NCI-H146 (cell line): ENCODE measurements around the gene METTL16.
"Not testable (repeated sequence)": the region's sequence is repeated elsewhere in the genome, so short reads cannot be mapped to it uniquely, and the experiment has no call there.

ENCODE experiments used
- DNase-seq: peaks from one replicate; lab custom pipeline; 2025; lab: John Stamatoyannopoulos, UW

The METTL16 gene

GRCh38 chr17:2502871-2503580 is 8.7 kb downstream of the METTL16 start:
- no peak for DNase-seq

GRCh38 chr17:2500446-2500845 is 11.2 kb downstream of the METTL16 start:
- no peak for DNase-seq

GRCh38 chr17:2489286-2489685 is 22.4 kb downstream of the METTL16 start:
- DNase-seq = not testable (repeated sequence)

- no peak for DNase-seq
Measured at GRCh38 chr17:2487306-2487705, 24.4 kb downstream of the METTL16 start.

GRCh38 chr17:2486709-2487108 is 25.0 kb downstream of the METTL16 start:
- not testable (repeated sequence) for DNase-seq

GRCh38 chr17:2485970-2486369 is 25.7 kb downstream of the METTL16 start:
- no peak for DNase-seq

GRCh38 chr17:2485543-2485942 is 26.1 kb downstream of the METTL16 start:
- no peak for DNase-seq

GRCh38 chr17:2484876-2485275 is 26.8 kb downstream of the METTL16 start:
- DNase-seq = peak; percentile 96

- no peak for DNase-seq
Measured at GRCh38 chr17:2483084-2483483, 28.6 kb downstream of the METTL16 start.

- DNase-seq = no peak
Measured at GRCh38 chr17:2482218-2482617, 29.5 kb downstream of the METTL16 start.

GRCh38 chr17:2481760-2482159 is 29.9 kb downstream of the METTL16 start:
- DNase-seq = no peak

GRCh38 chr17:2478458-2478857 is 33.2 kb downstream of the METTL16 start:
- DNase-seq = no peak

GRCh38 chr17:2475056-2475455 is 36.6 kb downstream of the METTL16 start:
- DNase-seq = no peak

GRCh38 chr17:2474371-2474770 is 37.3 kb downstream of the METTL16 start:
- DNase-seq = no peak

- DNase-seq = no peak
Measured at GRCh38 chr17:2468270-2468669, 43.4 kb downstream of the METTL16 start.

- DNase-seq = no peak
Measured at GRCh38 chr17:2466931-2467330, 44.8 kb downstream of the METTL16 start.

- DNase-seq = no peak
Measured at GRCh38 chr17:2462481-2462880, 49.2 kb downstream of the METTL16 start.

- DNase-seq = no peak
Measured at GRCh38 chr17:2459917-2460271, 51.8 kb downstream of the METTL16 start.

GRCh38 chr17:2457913-2458312 is 53.8 kb downstream of the METTL16 start:
- no peak for DNase-seq

- no peak for DNase-seq
Measured at GRCh38 chr17:2456475-2456874, 55.2 kb downstream of the METTL16 start.

- DNase-seq = no peak
Measured at GRCh38 chr17:2455956-2456355, 55.7 kb downstream of the METTL16 start.

- DNase-seq = no peak
Measured at GRCh38 chr17:2453866-2454265, 57.8 kb downstream of the METTL16 start.

- peak; percentile 22 for DNase-seq
Measured at GRCh38 chr17:2453325-2453724, 58.4 kb downstream of the METTL16 start.

GRCh38 chr17:2452216-2452750 is 59.4 kb downstream of the METTL16 start:
- DNase-seq = no peak
